Coronary artery (tissue), 2 donors: ENCODE data around the gene GADD45A.
A peak's percentile ranks its signal among the peaks of the same experiment; 100 is the strongest.

Experiments
- DNase-seq: peaks from one replicate; pipeline ENCODE4 v3.0.0-alpha.2; 2017; ENCODE audit warnings: low spot score
- H3K27ac ChIP-seq, 2 donors: fragments of 200-600 bp; sonication (generic); one replicate each; pipeline ENCODE4 v1.5.1; 2016 to 2019
- H3K4me3 ChIP-seq: fragments of 200-600 bp; sonication (generic); 2 replicates; pipeline ENCODE4 v1.5.1; 2016; ENCODE audit warnings: mild to moderate bottlenecking, moderate library complexity
- CTCF ChIP-seq: fragments of 200-600 bp; sonication (generic); IDR thresholded peaks from one replicate; pipeline ENCODE4 v1.5.1; 2019; ENCODE audit warnings: antibody characterized with exemption

The GADD45A gene

GRCh38 chr1:67717876-67718275 is 32.9 kb downstream of the GADD45A start:
- no peak for TF ChIP-seq CTCF
- no peak overlapping the region for H3K4me3 ChIP-seq
- H3K27ac ChIP-seq, result no peak overlapping the region
- DNase-seq, result no peak

GRCh38 chr1:67719329-67720196 is 34.6 kb downstream of the GADD45A start:
- DNase-seq, result no peak
- Histone ChIP-seq H3K27ac (no peak overlapping the region), H3K4me3 (no peak overlapping the region)
- no peak for TF ChIP-seq CTCF

- no peak overlapping the region for H3K4me3 ChIP-seq
- DNase-seq, result no peak
- TF ChIP-seq CTCF, result no peak
- peak overlapping the region in 1 of 2 donors; percentile 24 for H3K27ac ChIP-seq
These were observed 36.1 kb downstream of the GADD45A start for GRCh38 chr1:67721112-67721511.

GRCh38 chr1:67721650-67722291 is 36.8 kb downstream of the GADD45A start:
- no peak overlapping the region for H3K4me3 ChIP-seq
- no peak for TF ChIP-seq CTCF
- no peak for DNase-seq
- H3K27ac ChIP-seq, result peak overlapping the region; percentile 24 to 66

GRCh38 chr1:67722292-67722944 is 37.4 kb downstream of the GADD45A start:
- TF ChIP-seq CTCF, result no peak
- H3K27ac ChIP-seq, result peak overlapping the region; percentile 24 to 66
- no peak for DNase-seq
- H3K4me3 ChIP-seq, result no peak overlapping the region

- TF ChIP-seq CTCF, result no peak
- no peak for DNase-seq
- Histone ChIP-seq H3K4me3 (no peak overlapping the region), H3K27ac (peak overlapping the region in 1 of 2 donors; percentile 60)
These were observed 38.1 kb downstream of the GADD45A start for GRCh38 chr1:67723126-67723525.
